GM03348 (cell line): ENCODE measurements around the gene TMC4.
"Not testable (repeated sequence)": the region's sequence is repeated elsewhere in the genome, so short reads cannot be mapped to it uniquely, and the experiment has no call there.

Source experiments
- DNase-seq: peaks from one replicate; pipeline ENCODE4 v3.0.0; 2012; ENCODE audit warnings: low spot score

The TMC4 gene

GRCh38 chr19:54172471-54173358, at the start of gene TMC4:
TSS of gene TMC4 (minus strand) at chr19:54173160. CDS start at chr19:54173117, 43 bp downstream.
- DNase-seq = peak; percentile 25

GRCh38 chr19:54221947-54222346, 49.0 kb upstream of the TMC4 start:
- not testable (repeated sequence) for DNase-seq

GRCh38 chr19:54219702-54220101, 46.7 kb upstream of the TMC4 start:
- not testable (repeated sequence) for DNase-seq

- DNase-seq = no peak
Observed at GRCh38 chr19:54218960-54219661, 46.2 kb upstream of the TMC4 start.

- DNase-seq = no peak
Observed at GRCh38 chr19:54218259-54218658, 45.3 kb upstream of the TMC4 start.

GRCh38 chr19:54217517-54218247, 44.7 kb upstream of the TMC4 start:
- not testable (repeated sequence) for DNase-seq

GRCh38 chr19:54216869-54217268, 43.9 kb upstream of the TMC4 start:
- DNase-seq = no peak

GRCh38 chr19:54214734-54215133, 41.8 kb upstream of the TMC4 start:
- not testable (repeated sequence) for DNase-seq

GRCh38 chr19:54214217-54214616, 41.3 kb upstream of the TMC4 start:
- not testable (repeated sequence) for DNase-seq

GRCh38 chr19:54211235-54211634, 38.3 kb upstream of the TMC4 start:
- no peak for DNase-seq

- peak; percentile 93 for DNase-seq
Observed at GRCh38 chr19:54209811-54210494, 37.0 kb upstream of the TMC4 start.

GRCh38 chr19:54209058-54209810, 36.3 kb upstream of the TMC4 start:
- no peak for DNase-seq

- no peak for DNase-seq
Observed at GRCh38 chr19:54208784-54209057, 35.8 kb upstream of the TMC4 start.

GRCh38 chr19:54207983-54208783, 35.2 kb upstream of the TMC4 start:
- no peak for DNase-seq

GRCh38 chr19:54207676-54207982, 34.7 kb upstream of the TMC4 start:
- DNase-seq = no peak

- DNase-seq = not testable (repeated sequence)
Observed at GRCh38 chr19:54207193-54207592, 34.2 kb upstream of the TMC4 start.

- DNase-seq = no peak
Observed at GRCh38 chr19:54206831-54207177, 33.8 kb upstream of the TMC4 start.

GRCh38 chr19:54206030-54206830, 33.3 kb upstream of the TMC4 start:
- DNase-seq = no peak

- DNase-seq = no peak
Observed at GRCh38 chr19:54204767-54205468, 32.0 kb upstream of the TMC4 start.
